GM12873 (cell line): ENCODE data around the gene ZCCHC3.

Experiments used
- TF ChIP-seq, protein P1 (sequence below): IDR thresholded peaks from 2 replicates; pipeline ENCODE4 v1.5.1; 2012; ENCODE audit warnings: low read depth, mild to moderate bottlenecking, moderate library complexity, low read length, control low read depth; ENCODE audit not compliant: insufficient read depth; ENCODE audit errors: missing control alignments

ZCCHC3 gene

DNA sequence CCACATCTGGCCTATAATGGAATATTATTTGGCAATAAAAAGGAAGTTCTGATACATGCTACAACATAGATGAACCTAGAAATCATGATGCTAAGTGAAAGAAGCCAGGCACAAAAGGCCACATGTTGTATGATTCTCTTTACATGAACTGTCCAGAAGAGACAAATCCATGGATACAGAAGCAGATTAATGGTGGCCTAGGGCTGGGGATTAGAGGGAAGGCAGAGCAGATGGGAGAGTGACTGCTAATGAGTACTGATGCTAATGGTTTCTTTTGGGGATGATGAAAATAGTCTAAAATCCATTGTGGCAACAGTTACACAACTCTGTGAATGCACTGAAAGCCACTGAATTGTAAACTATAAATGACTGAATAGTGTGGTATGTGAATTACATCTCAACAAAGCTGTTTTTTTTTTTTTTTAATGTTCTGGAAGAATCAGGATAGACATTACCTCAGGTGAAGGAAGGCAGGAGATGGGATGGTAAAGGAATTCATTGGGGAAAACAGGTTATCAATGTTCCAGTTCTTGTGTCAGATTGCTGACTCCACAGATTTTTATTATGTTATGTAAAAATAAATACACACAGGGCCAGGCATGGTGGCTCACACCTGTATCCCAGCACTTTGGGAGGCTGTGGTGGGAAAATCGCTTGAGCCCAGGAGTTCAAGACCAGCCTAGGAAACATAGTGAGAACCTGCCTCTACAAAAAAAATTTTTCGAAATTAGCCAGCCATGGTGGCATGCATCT, 19.1 kb downstream of the ZCCHC3 start:
- TF ChIP-seq, protein P1, sequence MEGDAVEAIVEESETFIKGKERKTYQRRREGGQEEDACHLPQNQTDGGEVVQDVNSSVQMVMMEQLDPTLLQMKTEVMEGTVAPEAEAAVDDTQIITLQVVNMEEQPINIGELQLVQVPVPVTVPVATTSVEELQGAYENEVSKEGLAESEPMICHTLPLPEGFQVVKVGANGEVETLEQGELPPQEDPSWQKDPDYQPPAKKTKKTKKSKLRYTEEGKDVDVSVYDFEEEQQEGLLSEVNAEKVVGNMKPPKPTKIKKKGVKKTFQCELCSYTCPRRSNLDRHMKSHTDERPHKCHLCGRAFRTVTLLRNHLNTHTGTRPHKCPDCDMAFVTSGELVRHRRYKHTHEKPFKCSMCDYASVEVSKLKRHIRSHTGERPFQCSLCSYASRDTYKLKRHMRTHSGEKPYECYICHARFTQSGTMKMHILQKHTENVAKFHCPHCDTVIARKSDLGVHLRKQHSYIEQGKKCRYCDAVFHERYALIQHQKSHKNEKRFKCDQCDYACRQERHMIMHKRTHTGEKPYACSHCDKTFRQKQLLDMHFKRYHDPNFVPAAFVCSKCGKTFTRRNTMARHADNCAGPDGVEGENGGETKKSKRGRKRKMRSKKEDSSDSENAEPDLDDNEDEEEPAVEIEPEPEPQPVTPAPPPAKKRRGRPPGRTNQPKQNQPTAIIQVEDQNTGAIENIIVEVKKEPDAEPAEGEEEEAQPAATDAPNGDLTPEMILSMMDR = no peak

DNA sequence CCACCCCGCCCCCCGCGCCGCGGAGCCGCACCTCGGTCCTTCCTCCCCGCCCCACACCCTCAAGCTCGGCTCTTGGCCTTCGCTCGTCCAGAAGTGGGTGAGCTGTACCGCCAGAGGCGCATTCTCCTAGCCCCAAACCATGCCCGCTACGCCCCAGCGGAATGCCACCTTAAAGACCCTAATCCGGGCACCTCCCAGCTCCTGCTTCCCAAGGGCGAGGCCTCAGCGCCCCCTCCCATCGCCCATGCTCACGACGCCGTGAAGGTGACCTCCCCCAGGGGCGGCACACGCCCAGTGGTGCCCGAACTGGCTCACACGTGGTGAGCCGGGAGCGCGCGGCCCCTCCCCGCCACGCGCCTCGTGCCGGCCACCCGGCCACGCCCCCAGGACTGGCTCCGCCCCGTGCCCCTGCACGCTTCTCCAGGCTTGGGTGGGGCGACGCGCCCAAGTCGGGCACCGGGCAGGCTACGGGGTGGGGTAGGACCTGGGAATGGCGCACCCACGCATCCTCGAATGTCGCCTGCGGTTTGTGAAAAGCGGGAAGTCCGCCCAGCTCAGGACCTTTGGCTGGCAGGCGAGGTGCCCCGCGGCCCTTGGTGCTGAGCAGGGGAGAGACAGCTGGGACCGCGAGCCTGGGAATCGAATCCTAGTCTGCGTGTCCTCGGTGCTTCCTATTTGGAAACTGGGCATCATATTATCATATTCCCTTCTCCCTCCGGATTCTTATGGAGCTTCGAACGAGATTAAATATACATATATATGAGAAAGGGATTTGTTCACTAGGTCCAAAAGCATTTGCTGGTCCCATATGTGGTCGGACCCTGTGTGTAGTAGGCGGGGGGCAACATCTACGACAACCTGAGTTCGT, 27.0 kb downstream of the ZCCHC3 start:
- TF ChIP-seq, protein P1 = peak; percentile 62

- TF ChIP-seq, protein P1 = no peak
These were observed 27.9 kb downstream of the ZCCHC3 start, which contains the start of gene SOX12 for GRCh38 chr20:325045-325888. Gene SOX12, plus strand, starts transcription at chr20:325552. Its CDS starts 373 bp downstream, at chr20:325925.

GRCh38 chr20:325889-326644, 28.7 kb downstream of the ZCCHC3 start:
- TF ChIP-seq, protein P1 = no peak

DNA sequence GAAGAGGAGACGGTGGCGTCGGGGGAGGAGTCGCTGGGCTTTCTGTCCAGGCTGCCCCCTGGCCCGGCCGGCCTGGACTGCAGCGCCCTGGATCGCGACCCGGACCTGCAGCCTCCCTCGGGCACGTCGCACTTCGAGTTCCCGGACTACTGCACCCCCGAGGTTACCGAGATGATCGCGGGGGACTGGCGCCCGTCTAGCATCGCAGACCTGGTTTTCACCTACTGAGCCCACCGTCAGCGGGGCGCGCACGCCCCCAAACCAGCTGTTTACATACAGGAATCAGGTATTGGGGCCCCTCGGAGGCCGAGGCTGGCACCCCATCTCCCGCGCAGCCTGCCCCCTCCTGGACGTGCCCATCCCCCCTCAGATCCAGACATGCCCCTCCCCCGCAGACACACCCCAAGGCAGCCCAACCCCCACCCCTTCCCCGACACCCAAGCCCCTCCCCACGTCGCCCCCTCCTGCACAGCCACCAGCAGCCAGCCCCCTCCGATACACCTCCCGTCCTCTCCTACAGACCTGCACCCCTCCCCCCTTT, 29.3 kb downstream of the ZCCHC3 start:
- TF ChIP-seq, protein P1 = no peak

- TF ChIP-seq, protein P1 = no peak
These were observed 30.0 kb downstream of the ZCCHC3 start for GRCh38 chr20:327186-328026.
